ENCODE measurements around the gene PPP2R5D.

The PPP2R5D gene

DNA sequence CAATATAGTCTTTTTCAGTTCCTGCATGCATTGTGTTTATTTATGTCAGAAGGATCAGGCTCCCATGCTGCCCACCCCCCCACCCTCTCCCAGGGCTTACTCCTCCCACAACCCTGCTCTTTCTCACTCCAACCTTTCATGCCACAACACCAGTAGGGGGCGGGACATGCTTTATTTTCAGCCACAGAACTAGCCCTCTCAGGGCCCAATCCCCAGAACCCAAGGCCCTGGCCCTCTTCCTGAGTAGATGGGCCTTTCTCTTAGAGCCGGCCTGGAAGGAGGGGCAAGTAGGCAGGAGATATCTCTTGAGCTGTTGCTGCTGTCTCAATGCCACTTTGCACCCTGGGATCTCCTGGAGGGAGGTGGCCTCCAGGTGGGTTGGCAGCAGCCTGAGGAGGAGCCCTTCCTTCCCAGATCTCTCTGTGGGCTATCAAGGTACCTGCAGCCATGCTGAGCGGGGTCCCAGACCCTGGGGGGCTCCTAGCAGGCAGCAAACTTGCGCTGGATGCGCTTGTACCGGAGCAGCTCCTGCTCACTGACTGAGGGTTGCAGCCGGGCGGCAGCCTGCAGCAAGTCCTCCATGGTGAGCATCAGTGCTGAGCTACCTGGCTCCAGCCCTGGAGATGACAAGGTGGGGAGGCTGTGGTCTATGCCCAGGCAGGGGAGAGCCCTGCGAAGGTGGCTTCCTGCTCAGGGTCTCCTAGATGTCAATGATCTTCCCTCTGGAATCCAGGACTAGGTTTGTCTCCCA is 20.3 kb upstream of the PPP2R5D start:
- peak; percentile 30 to 46 for ATAC-seq

DNA sequence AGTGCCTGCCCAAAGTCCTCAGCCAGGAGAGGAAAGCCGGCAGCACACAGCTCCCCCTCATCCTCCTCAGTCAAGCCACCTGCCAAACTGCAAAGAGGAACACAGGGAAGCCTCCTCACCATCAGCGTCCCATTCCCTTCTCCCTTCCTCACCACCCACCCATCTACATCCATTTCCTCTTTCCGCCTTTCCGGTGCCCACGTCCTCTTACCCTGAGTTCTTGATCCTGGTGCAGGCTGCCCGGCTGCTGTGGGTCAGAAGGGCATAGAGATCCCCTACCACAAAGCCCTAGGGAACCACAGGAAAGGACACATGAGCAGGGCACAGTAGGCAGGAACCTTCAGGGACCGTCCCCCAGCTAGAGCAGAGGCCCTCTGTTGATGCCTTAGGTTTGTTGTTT is 17.8 kb upstream of the PPP2R5D start:
- no peak for ATAC-seq

DNA sequence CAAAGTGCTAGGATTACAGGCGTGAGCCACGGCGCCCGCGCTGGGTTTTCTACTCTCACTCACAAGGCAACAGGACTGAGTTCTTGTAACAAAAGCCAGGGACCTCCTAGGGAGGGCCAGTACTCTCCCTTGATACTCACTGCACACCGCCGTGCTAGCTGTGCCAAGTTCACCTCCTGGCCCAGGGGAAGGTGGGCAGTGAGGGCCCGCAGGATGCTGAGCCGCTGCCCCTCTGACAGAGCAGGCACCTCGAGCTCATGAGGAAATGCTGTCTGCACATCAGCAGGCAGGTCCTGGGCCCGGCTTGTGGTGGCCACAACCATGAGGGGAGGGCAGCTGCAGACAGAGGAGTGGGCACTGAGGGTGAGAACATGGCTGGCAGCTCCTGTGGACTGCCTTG is 17.1 kb upstream of the PPP2R5D start:
- no peak for ATAC-seq

DNA sequence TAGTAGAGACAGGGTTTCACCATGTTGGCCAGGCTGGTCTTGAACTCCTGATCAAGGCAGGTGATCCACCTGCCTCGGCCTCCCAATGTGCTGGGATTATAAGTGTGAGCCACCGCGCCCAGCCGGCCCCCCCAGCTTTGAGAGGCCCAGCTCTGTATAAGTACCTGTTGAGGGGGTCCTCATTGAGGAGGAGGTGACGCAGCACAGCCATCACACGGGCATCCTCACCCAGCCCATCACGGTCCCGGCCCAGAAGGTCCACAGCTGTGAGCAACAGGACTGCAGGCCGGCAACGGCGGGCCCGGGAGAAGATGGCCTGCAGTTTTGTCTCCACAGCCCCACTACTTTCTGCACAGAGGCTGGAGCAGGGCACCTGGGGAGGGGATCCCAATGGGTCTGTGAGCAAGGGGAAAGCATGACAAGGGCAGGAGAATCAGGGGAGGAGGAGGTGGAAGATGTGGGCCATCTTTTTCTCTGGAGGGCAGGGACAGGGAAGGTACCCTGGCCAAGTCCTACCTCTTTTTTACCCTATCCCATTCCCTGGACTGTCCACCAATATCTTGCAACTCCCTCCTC is 16.2 kb upstream of the PPP2R5D start:
- ATAC-seq: no peak

DNA sequence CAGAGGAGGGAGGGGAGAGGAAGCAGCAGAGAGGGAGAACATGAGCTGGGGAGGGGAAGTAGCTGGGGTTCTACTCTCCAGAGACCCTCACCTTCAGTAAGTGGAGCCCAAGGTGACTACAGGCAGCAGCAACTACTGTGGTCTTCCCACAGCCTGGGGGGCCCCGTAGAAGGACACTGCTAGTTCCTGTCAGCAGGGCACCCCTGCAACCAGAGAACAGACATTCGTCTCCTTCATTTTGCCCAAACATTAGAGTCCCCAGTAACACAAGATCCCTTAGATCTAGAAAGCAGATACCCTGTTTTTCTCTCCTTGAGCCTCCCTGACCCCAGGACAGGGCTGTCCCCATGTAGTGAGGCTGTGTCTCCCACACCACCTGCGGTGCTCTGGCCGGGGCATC is 15.6 kb upstream of the PPP2R5D start:
- ATAC-seq: no peak

DNA sequence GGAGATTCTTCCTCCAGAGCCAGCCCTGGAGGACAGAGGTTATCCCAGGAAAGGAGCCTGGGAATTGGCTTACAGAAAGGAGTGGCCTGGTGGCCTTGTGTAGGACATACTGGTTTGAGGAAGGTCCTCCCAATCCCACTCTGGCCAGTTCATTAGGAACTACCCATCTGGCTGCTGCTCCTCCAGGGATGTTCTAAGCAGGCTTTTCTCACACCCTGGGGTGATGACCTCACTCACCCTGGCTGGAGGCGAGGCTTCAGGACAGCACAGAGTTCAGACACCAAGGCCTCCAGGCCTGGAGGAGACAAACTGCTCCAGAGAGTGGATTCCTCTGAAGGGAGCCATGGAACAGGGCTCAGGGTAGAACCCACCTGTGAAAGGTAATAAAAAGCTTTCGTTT is 14.9 kb upstream of the PPP2R5D start:
- ATAC-seq: no peak

DNA sequence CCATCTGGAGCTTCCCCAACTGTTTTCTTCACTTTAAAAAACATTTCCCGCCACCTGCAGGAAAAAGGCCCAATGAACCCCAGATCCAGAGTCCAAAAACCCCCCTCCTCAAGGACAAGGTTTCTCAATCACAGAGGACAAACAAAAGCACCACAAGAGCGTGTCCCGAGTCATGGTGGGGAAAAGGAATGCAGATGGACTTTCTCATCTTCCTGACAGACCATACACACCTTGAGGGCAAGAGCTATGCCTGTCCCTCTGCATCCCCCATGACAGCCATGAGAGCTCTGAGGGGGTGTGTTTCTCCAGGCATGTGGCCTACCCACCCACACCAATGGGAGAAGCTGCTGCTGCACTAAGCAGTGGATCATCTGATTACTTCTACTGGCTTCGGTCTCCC is 14.4 kb upstream of the PPP2R5D start:
- no peak for ATAC-seq

DNA sequence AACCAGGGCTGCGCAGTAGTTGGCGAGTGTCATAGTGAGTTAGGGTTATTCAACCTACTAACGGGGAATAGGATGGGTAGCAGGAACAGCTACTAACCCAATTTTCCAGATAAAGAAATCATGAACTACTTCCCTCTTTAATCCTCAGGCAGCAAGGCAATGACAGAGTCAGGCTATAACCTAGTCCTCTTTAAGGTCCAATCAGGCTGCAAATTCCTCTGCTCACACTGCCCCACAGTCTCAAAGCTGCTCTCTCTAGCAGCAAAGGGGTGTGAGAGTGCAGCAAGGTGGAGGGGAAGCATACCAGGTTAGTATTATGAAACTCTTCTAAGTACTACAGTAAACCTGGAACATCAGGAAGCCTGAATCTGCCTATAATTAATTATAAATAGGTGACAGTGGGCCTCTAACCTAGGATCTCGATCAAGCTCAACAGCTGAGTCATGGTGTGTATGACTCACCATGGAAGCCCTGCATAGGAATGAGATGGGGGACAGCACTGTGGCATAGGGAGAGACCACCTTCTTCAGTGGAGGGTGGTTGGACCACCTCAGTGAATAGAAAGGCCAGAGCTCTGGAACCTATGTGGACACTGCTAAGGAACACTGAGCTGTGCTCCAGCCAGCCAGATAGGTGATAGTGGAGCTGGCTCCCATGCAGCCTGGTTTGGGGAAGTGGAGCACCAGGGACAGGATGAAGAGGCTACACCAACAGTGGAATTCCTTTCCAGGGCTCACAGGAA is 13.3 kb upstream of the PPP2R5D start:
- ATAC-seq: peak; percentile 62 to 67

DNA sequence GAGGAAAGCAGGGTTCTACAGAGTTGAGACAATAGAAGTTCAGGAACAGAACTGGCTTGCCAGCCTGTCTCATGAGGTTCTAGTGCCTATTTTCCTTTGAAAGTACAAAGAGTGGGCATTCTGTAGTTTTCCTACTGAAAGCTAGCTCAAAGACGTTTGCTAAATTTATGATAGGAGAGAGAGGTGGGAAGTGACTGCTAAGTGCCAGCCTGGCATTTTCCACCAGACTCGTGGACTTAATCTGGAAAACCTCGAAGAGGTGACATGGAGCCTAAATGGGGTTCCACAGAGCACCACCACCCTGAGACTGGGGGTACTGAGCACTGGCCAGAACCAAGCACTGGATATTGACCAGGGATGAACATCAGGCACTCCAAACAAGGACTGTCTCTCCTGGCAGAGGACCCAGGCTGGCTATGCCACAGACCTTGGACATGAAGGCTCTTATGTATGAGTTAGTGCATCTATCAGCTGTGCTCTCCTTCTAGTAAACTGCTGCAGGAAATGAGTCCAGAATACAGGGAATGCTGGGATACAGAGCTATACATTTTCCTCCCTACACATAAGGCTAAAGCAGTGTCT is 12.5 kb upstream of the PPP2R5D start:
- ATAC-seq: no peak

DNA sequence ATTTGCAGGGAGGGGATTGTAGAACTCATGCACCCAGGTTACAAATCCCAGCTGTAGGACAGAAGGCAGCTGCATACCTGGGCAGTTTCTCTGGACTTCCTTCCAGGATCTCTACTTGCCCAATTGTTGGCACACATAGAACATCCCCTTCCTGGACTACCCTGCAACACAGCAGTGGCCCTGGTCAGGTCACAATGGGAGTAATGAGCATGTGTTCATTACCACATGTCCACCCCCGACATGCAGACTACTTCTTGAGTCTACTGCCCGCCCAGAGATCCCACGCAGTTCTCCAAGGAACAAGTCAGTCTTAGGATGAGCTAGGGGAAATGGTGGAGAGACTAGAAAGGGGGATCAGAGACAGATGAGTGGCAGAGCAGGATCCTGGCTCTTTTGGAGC is 10.4 kb upstream of the PPP2R5D start:
- ATAC-seq: no peak

DNA sequence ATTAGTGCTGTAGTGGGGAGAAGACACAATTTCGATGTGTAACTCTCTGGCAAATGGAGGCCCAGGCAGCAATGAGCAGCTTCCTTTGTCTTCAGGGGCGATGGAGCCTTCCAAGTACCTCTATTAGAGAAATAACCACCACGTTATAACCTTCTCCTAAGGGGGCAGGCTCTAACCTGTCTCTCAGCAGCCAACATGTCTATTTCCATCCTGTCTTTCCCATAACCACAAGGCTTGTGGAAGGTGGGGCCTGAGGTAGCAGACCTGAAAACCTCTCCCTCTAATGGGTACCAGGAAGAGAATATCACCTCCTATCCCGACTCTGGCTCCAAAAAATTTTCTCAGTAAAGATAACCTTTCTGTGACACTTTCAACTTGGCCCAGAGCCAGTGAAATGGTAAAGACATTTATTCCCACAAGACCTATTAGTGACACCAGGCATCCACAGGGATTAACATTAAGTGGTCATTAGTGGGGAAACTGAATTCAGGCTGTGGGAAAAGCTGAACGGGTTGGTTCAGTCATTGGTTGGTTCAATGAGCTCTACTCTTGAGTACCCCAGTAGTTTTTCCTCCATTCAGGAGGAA is 9.4 kb upstream of the PPP2R5D start:
- ATAC-seq: no peak

DNA sequence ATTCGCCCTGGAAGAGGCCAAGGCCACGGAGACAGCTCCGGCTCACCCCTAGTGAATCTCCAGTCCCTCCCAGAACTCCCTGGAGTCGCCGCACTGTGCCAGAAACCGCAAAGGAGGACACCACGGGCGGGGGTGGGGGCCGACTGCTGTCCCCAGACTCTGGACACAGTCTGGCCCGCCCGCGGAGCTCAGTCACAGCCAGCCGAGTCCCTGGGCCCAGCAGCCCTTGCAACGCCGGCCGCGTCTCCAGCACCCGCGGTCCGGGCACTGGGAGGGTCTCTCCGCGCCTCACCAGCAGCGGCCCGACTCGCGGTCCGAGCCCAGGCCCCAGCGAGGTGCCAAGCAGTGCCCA is 5.9 kb upstream of the PPP2R5D start:
- ATAC-seq: peak in 1 of 2 donors; percentile 1

DNA sequence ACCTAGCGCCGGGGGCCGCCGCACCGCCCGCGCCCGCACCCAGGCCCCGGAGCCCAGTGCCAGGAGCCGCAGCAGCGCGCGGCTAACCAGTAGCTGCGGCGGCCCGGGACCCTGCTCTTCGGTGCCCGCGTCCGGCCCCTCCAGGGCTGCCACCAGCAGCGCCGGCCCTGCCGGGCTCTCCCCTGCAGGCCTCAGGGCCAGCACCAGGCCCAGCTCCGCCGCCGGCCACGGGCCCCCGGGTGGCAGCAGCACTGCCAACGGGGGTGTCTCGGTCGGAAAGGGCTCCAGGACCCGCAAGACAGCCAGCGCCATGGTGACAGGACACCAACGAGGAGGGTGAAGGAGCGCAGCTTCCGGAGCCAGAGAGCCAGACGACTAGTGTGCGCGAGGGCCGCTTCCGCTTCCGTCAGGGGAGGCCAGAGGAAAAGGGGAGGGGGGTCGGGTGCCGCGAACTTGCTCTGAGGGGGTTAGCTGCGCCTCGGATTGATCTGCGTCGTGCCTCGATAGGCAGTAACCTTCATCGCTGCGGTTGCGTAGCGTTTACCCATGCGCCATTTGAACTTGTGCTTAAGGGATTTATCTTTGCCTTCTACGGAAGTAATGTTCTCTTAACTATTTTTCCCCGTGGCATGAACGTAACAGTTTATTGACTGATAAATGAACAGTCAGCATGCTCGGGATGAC is 5.4 kb upstream of the PPP2R5D start, which contains the start of gene PEX6:
Gene PEX6, minus strand, starts transcription at position 343 of the 684 bp plus-strand sequence. Its CDS starts 31 bp downstream, at position 312.
- peak; percentile 93 to 94 for ATAC-seq

DNA sequence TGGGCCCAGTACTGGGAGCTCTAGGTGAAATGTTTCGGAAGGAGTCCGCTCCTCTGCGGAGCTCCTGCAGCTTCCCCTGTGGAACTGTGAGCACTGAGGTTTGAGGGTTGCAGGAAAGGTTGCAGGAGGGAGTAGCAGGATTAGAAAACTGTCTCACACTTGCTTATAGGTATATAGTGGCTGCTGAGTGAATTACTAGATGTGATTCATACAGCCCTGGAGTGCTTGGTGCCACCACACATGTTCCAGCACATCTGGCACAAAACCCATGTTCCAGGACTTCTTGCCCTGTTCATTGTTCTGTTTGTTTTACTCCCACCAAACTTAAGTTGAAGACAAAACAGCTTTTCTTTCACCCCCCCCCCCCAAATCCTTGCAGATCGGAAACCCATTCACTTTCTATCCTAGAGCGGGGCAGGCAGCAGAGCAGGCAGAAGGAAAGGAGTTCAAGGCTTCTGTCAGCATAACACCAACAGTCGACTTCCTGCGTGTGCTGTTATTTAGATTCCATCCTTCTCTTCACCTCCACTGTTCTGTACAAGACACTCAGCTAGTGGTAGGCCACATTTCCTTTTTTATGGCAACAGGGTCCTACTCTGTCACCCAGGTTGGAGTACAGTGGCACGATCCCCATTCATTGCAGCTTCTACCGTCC is 4.7 kb upstream of the PPP2R5D start:
- ATAC-seq: peak; percentile 31 to 35

DNA sequence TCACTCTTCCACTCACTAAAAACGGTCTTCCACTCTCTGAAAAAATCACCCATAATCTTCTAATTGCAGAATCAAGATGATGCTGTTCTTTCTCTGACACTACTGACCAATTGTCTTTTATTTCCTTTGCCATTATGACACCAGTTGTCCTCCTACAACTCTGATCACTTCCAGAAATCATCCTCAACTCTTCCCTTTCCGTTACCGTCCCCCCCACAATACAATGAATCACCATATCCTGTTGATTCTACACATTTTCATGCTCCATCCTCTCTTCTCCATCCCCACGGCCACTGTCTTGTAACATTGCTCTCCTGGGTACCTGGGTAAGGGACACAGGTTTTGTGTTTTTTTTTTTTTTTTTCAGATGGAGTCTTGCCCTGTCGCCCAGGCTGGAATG is 2.5 kb upstream of the PPP2R5D start:
- no peak for ATAC-seq

DNA sequence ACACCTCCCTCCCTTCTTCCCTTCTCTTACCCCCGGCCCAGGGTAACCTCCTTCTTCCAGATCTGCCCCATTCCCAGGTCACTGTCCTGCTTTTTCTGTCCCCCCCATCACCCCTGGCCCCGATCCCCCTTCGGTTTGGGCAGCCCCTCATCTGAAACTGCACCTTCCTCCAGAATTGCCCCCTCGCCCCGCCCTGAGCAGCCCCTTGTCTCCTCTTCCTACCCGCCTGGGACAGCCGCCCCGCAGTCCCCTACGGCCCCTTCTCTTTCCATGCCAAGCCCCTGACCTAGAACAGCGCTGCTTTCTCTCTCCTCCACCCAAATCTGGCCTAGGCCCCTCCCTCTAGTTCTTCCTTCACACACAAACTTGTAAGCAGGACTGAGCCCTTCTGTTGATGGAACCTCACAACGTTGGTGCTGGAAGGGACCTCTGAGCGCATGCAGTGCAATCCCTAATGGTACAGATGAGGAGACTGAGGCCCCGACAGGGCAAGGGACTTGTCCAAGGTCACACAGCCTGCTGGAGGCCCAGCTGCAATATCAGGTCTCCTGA is 630 bp downstream of the PPP2R5D start:
- no peak for ATAC-seq

DNA sequence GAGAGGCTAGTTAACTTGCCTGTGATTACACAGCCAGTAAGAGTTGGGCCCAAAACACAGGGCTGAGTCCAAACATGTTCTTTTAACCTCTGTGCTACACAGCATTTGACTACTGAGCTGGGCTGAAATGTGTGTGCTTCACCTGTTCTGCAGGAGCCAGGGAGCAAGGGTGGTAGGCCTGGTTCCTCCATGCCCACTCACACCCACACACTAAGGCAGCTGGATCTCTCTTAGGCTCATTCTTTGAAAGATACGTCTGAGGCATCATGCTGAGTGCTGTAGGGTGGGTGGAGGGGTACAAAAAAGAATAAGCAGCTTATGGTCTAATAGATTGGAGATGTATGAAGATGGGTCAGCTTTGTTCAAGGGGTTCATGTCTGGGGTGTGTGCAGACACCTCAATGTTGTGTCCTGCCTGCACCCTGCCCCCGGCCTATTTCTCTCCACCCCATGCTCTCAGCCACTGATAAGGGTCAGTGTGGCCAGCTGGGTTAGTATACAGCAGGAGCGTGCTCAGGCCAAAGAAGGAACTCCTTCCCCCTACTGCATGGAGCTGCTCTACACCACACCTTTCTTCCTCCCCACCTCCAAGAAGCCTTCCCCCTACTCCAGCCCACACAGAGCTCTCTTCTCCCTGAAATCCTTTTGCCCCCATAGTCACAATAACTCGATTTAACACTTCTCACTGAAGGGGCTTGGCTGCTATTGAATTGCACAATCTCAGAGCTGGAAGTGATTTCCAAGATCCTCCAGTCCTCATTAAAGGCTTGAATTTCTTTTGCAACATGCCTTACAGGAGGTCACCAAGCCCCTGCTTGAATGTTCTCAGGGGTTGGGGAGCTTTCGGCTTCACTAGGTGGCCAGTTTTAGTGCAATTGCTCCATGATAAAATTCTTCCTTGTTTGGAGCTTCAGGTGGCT is 3.4 kb downstream of the PPP2R5D start:
- ATAC-seq: no peak

DNA sequence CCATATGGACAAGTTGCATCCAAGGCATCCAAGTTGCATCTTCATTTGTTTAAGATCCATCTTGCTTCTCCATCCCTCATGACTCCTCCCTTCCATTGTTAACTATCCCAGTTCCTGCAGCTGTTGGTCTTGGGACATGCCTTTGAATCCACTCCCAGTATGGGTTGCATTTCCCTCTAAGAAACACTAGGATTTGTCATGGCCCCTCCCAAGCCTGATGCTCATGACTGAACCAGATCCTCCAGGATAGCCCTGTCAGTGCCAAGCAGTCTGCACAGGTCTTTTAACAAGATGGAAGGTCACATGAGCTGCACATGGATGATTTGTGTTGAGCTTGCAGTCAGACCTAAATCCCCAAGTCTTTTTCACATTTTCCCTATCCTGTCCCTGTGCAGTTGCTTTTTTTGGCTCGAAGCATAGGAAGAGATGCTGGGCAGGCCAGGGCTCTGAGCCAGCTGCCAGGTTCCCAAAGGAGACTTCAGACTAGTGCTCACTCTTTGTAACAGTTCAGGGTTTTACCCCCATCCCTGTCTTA is 4.2 kb downstream of the PPP2R5D start:
- no peak for ATAC-seq

DNA sequence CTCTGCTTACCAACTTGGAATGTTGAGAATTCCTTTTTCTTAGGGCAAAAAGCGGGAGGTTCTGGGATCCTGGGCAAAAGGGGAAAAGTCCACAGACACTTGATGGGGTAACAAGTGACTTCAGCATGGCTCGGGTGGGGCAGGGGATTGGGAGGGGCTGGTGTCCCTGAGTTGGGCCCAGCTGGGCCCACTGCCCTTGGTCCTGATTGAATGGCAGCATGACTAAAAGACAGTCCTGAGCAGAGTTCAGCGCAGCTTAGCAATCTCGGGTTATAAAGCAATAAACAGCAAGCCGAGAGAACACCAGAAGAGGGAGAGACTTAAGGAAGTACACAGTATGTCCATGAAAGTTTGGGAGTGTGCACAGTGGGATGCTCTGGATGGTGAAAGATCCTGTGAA is 5.6 kb downstream of the PPP2R5D start:
- no peak for ATAC-seq

DNA sequence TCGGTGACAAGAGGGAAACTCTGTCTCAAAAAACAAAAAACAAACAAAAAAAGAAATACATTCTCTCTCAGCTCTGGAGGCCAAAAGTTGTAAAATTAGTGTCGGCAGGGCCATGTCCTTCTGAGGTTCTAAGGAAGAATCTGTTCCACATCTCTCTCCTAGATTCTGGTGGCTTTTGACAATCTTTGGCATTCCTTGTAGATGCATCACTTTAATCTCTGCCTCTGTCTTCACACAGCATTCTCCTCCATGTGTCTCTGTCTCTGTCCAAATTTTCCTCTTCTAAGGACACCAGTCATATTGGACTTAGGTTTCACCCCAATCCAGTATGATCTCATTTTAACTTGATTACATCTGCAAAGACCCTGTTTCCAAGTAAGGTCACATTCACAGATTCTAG is 9.1 kb downstream of the PPP2R5D start:
- no peak for ATAC-seq

All from activated CD4-positive, CD25-positive, alpha-beta regulatory T cell treated with anti-CD3 and anti-CD28 coated beads, Interleukin-2, amount 50 U/mL, for 24 hours (primary cell).